Lower leg skin (tissue), 3 donors: ENCODE data around the gene PNP.
"Not testable (repeated sequence)": the region's sequence is repeated elsewhere in the genome, so short reads cannot be mapped to it uniquely, and the experiment has no call there.

ENCODE experiments used
- POLR2A ChIP-seq, 2 donors: fragments of 450-650 bp; IDR thresholded peaks; one replicate each; pipeline ENCODE4 v1.6.1; 2016 to 2017; ENCODE audit warnings: antibody characterized with exemption in 2 of 2, mild to moderate bottlenecking in 1 of 2, moderate library complexity in 1 of 2
- TF ChIP-seq, protein P1 (sequence below), 3 donors: fragments of 450-650 bp; IDR thresholded peaks; one replicate each; pipeline ENCODE4 v1.5.1; 2016; ENCODE audit warnings: antibody characterized with exemption in 3 of 3, mild to moderate bottlenecking in 3 of 3, moderate library complexity in 2 of 3

DNA sequence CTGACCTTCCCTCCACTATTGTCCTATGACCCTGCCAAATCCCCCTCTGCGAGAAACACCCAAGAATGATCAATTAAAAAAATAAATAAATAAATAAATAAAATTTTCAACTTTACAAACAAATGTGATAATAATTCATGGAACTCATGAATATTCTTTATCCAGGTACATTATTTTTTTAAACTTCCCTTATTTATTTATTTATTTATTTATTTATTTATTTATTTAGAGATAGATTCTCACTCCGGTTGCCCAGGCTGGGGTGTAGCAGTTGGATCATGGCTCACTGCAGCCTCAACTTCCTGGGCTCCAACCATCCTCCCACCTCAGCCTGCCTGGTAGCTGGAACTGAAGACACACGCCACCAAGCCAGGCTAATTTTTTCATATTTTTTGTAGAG lies 38.3 kb downstream of the PNP start:
- TF ChIP-seq, protein P1, sequence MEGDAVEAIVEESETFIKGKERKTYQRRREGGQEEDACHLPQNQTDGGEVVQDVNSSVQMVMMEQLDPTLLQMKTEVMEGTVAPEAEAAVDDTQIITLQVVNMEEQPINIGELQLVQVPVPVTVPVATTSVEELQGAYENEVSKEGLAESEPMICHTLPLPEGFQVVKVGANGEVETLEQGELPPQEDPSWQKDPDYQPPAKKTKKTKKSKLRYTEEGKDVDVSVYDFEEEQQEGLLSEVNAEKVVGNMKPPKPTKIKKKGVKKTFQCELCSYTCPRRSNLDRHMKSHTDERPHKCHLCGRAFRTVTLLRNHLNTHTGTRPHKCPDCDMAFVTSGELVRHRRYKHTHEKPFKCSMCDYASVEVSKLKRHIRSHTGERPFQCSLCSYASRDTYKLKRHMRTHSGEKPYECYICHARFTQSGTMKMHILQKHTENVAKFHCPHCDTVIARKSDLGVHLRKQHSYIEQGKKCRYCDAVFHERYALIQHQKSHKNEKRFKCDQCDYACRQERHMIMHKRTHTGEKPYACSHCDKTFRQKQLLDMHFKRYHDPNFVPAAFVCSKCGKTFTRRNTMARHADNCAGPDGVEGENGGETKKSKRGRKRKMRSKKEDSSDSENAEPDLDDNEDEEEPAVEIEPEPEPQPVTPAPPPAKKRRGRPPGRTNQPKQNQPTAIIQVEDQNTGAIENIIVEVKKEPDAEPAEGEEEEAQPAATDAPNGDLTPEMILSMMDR (IDR thresholded peaks at IDR 0.05), result not testable (repeated sequence)
- not testable (repeated sequence) for TF ChIP-seq POLR2A (IDR thresholded peaks at IDR 0.05)
